GM23338 (cell line): ENCODE results near the gene TOLLIP. TPM values are rescaled to one million over a fixed set of nuclear protein-coding genes. Genes with fewer than 3 reads are reported as not detected.

Experiments
- ATAC-seq: fragments of 200-7000 bp; cut with Tn5 transposase; 3 replicates; pipeline ENCODE4 v1.9.1; 2020
- DNase-seq: peaks from one replicate; pipeline ENCODE4 v3.0.0-alpha.2; 2015; ENCODE audit warnings: low spot score
- H2AFZ ChIP-seq: fragments of 200-600 bp; sonication (generic); 2 replicates; pipeline ENCODE4 v1.8.0; 2016; ENCODE audit warnings: antibody characterized with exemption, mild to moderate bottlenecking, moderate library complexity
- H3F3A ChIP-seq: fragments of 200-600 bp; sonication (generic); replicated peaks from 2 replicates; pipeline ENCODE4 v1.8.0; 2017; ENCODE audit warnings: antibody characterized with exemption, mixed run types, low read depth
- H3K27ac ChIP-seq: fragments of 200-600 bp; sonication (generic); 2 replicates; pipeline ENCODE4 v1.6.1; 2016; ENCODE audit warnings: low read depth
- H3K27me3 ChIP-seq: fragments of 200-600 bp; sonication (generic); 2 replicates; pipeline ENCODE4 v1.8.0; 2016; ENCODE audit warnings: mild to moderate bottlenecking, mixed run types, moderate library complexity; ENCODE audit not compliant: insufficient read depth
- H3K36me3 ChIP-seq: fragments of 200-600 bp; sonication (generic); 2 replicates; pipeline ENCODE4 v1.8.0; 2016; ENCODE audit warnings: mild to moderate bottlenecking; ENCODE audit not compliant: insufficient read depth
- H3K4me1 ChIP-seq: fragments of 200-600 bp; sonication (generic); 2 replicates; pipeline ENCODE4 v1.8.0; 2016; ENCODE audit warnings: mild to moderate bottlenecking, moderate library complexity; ENCODE audit not compliant: insufficient read depth
- H3K4me2 ChIP-seq: fragments of 200-600 bp; sonication (generic); 2 replicates; pipeline ENCODE4 v1.7.1; 2017; ENCODE audit warnings: mixed run types
- H3K4me3 ChIP-seq: fragments of 200-600 bp; sonication (generic); 2 replicates; pipeline ENCODE4 v1.6.1; 2016; ENCODE audit warnings: mixed run types
- H3K79me2 ChIP-seq: fragments of 200-600 bp; sonication (generic); replicated peaks from 2 replicates; pipeline ENCODE4 v1.8.0; 2017; ENCODE audit warnings: mild to moderate bottlenecking; ENCODE audit not compliant: insufficient read depth
- H3K9me2 ChIP-seq: fragments of 200-600 bp; sonication (generic); 2 replicates; pipeline ENCODE4 v1.8.0; 2017; ENCODE audit not compliant: insufficient read depth
- H4K20me1 ChIP-seq: fragments of 200-600 bp; sonication (generic); replicated peaks from 2 replicates; pipeline ENCODE4 v1.8.0; 2017; ENCODE audit warnings: mild to moderate bottlenecking; ENCODE audit not compliant: insufficient read depth
- H3K27ac Mint-ChIP-seq: 2 replicates; pipeline ENCODE4 v1.8.0; 2020; ENCODE audit warnings: inconsistent platforms, mild to moderate bottlenecking, moderate library complexity, mixed read lengths
- H3K27me3 Mint-ChIP-seq: 3 replicates; pipeline ENCODE4 v1.8.0; 2022; ENCODE audit warnings: low read depth, mild to moderate bottlenecking, moderate library complexity, mixed read lengths, inconsistent platforms; ENCODE audit not compliant: insufficient read depth, poor library complexity
- H3K36me3 Mint-ChIP-seq: 3 replicates; pipeline ENCODE4 v1.8.0; 2021; ENCODE audit warnings: low read depth, mild to moderate bottlenecking, inconsistent platforms, moderate library complexity, mixed read lengths
- H3K4me1 Mint-ChIP-seq: 3 replicates; pipeline ENCODE4 v1.8.0; 2020; ENCODE audit warnings: mild to moderate bottlenecking, inconsistent platforms, mixed read lengths
- H3K4me3 Mint-ChIP-seq: 3 replicates; pipeline ENCODE4 v1.8.0; 2021; ENCODE audit warnings: moderate library complexity, mild to moderate bottlenecking, inconsistent platforms, mixed read lengths
- H3K9me3 Mint-ChIP-seq: 3 replicates; pipeline ENCODE4 v1.8.0; 2020; ENCODE audit warnings: moderate library complexity, mild to moderate bottlenecking, inconsistent platforms, mixed read lengths
- EZH2 ChIP-seq: fragments of 200-600 bp; sonication (generic); IDR thresholded peaks from one replicate; pipeline ENCODE4 v1.8.0; 2017; ENCODE audit warnings: antibody characterized with exemption, mild to moderate bottlenecking, low read depth; ENCODE audit not compliant: unreplicated experiment
- POLR2AphosphoS5 ChIP-seq: IDR thresholded peaks from 2 replicates; pipeline ENCODE4 v1.6.1; 2016; ENCODE audit warnings: antibody characterized with exemption, low read depth
- ZNF114 ChIP-seq: fragments of 250-450 bp; sonication (Bioruptor Pico); IDR thresholded peaks from 2 replicates; pipeline ENCODE4 v1.5.0; 2020; ENCODE audit warnings: mild to moderate bottlenecking, moderate library complexity
- ZNF331 ChIP-seq: fragments of 250-450 bp; sonication (Bioruptor Pico); IDR thresholded peaks from 2 replicates; pipeline ENCODE4 v1.5.0; 2020; ENCODE audit warnings: low read depth, mild to moderate bottlenecking, moderate library complexity
- polyA plus RNA-seq: library from polyadenylated mRNA; unstranded; fragments of >200 nt; fragmentation: Nextera tagmentation; extraction: Ambion mirVana; gene quantifications from 2 replicates; pipeline ENCODE4 v1.2.1, GENCODE V29; 2016
- total RNA-seq: library from RNA; depleted of rRNA; stranded (reverse); fragments of >200 nt; shearing (Covaris generic); gene quantifications from 2 replicates; pipeline ENCODE4 v1.2.3, GENCODE V29; 2014
- TF ChIP-seq, protein P1 (sequence below): IDR thresholded peaks from one replicate; pipeline ENCODE4 v1.6.1; 2018; ENCODE audit warnings: antibody characterized with exemption; ENCODE audit not compliant: unreplicated experiment
- TF ChIP-seq, protein P2 (sequence below), 2 experiments: fragments of 200-600 bp in 1 of 2; sonication (generic) in 1 of 2; conservative IDR thresholded peaks; 2 replicates each; pipeline versions ENCODE4 v1.5.1 to v1.6.1; 2016 to 2017; ENCODE audit warnings: antibody characterized with exemption in 2 of 2, low read depth in 2 of 2, mild to moderate bottlenecking in 2 of 2, moderate library complexity in 1 of 2

The TOLLIP gene
- total and polyA plus RNA-seq, 2 experiments from 2014 or later, result 13.5 to 18.0 TPM

DNA sequence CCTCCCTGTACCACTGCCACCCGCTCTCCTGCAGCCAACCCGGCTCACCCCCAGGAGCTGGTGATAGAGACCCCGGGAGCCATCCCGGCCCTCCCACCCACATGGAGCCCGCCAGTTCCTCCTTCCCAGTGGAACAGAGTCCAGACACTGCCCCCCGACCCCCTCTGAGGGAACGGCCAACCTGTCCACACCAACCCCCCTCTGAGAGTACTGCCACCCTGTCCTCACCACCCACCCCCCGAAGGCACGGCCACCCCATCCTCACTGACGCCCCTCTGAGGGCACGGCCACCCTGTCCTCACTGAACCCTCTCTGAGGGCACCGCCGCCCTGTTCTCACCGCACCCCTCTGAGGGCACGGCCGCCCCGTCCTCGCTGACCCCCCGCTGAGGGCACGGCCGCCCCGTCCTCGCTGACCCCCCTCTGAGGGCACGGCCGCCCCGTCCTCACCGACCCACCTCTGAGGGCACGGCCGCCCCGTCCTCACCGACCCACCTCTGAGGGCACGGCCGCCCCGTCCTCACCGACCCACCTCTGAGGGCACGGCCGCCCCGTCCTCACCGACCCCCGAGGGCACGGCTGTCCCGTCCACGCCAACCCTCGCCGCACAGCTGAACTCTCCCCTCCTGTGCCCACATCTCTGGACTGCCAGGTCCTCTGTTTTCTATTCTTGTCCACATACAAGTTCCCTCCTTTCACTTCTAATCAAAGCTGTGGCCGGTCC is 18.0 kb downstream of the TOLLIP start:
- H3K9me3 Mint-ChIP-seq, result peaks cover 10% of the 10 kb centered on the region; the same call in 2 of the 3 replicates
- H4K20me1 ChIP-seq, result no peaks in the 10 kb centered on the region
- 0 out of 2 replicates have a peak, but pooled peaks cover 3% of the 10 kb centered on the region for H3F3A ChIP-seq
- no peaks in the 10 kb centered on the region for H3K4me1 Mint-ChIP-seq
- H3K4me3 ChIP-seq, result no peak overlapping the region
- H3K4me3 Mint-ChIP-seq, result no peak overlapping the region
- H3K27me3 ChIP-seq, result no peaks in the 10 kb centered on the region
- DNase-seq (no peak), ATAC-seq (no peak)
- peaks cover 2% of the 10 kb centered on the region for H3K27me3 Mint-ChIP-seq
- H3K4me2 ChIP-seq, result no peak overlapping the region
- H3K27ac Mint-ChIP-seq, result no peak overlapping the region
- peaks cover 6% of the 10 kb centered on the region; the same call in 1 of the 2 replicates for H3K79me2 ChIP-seq
- no peak overlapping the region for H3K27ac ChIP-seq
- no peaks in the 10 kb centered on the region for H3K36me3 ChIP-seq
- TF ChIP-seq, protein P1, sequence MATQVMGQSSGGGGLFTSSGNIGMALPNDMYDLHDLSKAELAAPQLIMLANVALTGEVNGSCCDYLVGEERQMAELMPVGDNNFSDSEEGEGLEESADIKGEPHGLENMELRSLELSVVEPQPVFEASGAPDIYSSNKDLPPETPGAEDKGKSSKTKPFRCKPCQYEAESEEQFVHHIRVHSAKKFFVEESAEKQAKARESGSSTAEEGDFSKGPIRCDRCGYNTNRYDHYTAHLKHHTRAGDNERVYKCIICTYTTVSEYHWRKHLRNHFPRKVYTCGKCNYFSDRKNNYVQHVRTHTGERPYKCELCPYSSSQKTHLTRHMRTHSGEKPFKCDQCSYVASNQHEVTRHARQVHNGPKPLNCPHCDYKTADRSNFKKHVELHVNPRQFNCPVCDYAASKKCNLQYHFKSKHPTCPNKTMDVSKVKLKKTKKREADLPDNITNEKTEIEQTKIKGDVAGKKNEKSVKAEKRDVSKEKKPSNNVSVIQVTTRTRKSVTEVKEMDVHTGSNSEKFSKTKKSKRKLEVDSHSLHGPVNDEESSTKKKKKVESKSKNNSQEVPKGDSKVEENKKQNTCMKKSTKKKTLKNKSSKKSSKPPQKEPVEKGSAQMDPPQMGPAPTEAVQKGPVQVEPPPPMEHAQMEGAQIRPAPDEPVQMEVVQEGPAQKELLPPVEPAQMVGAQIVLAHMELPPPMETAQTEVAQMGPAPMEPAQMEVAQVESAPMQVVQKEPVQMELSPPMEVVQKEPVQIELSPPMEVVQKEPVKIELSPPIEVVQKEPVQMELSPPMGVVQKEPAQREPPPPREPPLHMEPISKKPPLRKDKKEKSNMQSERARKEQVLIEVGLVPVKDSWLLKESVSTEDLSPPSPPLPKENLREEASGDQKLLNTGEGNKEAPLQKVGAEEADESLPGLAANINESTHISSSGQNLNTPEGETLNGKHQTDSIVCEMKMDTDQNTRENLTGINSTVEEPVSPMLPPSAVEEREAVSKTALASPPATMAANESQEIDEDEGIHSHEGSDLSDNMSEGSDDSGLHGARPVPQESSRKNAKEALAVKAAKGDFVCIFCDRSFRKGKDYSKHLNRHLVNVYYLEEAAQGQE, result no peak
- TF ChIP-seq ZNF114, result no peak
- TF ChIP-seq, protein P2, sequence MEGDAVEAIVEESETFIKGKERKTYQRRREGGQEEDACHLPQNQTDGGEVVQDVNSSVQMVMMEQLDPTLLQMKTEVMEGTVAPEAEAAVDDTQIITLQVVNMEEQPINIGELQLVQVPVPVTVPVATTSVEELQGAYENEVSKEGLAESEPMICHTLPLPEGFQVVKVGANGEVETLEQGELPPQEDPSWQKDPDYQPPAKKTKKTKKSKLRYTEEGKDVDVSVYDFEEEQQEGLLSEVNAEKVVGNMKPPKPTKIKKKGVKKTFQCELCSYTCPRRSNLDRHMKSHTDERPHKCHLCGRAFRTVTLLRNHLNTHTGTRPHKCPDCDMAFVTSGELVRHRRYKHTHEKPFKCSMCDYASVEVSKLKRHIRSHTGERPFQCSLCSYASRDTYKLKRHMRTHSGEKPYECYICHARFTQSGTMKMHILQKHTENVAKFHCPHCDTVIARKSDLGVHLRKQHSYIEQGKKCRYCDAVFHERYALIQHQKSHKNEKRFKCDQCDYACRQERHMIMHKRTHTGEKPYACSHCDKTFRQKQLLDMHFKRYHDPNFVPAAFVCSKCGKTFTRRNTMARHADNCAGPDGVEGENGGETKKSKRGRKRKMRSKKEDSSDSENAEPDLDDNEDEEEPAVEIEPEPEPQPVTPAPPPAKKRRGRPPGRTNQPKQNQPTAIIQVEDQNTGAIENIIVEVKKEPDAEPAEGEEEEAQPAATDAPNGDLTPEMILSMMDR (conservative IDR thresholded peaks at IDR 0.05; ENCODE audit: low read depth in 2 of 2), result no peak
- no peak for TF ChIP-seq EZH2
- TF ChIP-seq POLR2AphosphoS5, result no peak
- no peaks in the 10 kb centered on the region for H3K4me1 ChIP-seq
- H3K9me2 ChIP-seq, result no peaks in the 10 kb centered on the region
- no peak overlapping the region for H2AFZ ChIP-seq
- peaks cover 48% of the 10 kb centered on the region for H3K36me3 Mint-ChIP-seq

DNA sequence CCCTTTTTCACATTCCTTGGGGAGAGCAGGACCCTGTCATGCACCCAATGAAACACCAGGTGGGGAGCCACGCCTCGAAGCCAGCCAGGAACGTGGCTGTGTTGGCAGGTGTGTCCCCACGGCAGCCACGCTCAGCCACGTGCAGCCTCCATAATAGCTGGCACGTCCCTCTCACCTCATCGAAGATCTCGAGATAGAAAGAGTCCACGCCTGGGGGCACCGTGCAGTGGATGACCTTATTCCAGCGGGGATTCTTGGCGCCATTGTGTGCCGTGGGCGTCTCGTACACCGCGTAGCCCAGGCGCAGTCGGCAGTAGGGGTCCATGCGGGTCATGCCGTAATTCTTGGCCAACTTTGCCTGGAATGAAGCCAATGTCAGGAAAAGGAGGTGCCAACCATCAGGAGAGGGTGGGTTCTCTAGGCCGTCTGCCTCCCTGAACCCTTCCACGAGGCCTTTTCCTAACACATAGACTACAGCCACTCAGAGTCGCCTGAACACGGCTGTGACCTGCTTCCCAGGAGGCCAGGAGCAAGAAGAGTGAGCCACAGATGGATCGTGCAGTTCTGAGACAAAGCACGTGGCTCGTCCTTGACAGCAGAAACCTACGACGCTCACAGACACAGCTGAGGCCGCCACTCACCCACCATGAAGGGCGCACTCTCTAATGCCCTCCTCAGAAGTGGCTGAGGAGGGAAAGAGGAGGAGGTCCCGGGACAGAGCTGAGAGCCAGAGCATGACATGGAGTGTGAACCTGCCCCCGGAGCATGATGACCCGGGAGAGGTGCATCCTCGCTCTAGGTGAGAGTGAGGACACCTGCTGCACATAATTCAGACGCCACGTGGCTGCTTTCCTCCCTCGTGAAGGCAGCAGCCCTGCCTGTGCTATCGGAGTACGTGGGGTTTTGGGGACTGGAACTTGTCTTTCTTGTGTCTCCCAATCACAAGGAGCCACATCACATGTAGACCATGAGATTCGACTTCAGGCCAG is 19.1 kb downstream of the TOLLIP start:
- peaks cover 4% of the 10 kb centered on the region; the same call in 1 of the 2 replicates for H3K79me2 ChIP-seq
- H2AFZ ChIP-seq, result no peak overlapping the region
- Mint-ChIP-seq H3K4me3 (no peak overlapping the region), H3K4me1 (no peaks in the 10 kb centered on the region), H3K27ac (no peak overlapping the region), H3K9me3 (peaks cover 10% of the 10 kb centered on the region; the same call in 2 of the 3 replicates), H3K27me3 (peaks cover 2% of the 10 kb centered on the region), H3K36me3 (peaks cover 58% of the 10 kb centered on the region)
- no peaks in the 10 kb centered on the region for H3K36me3 ChIP-seq
- H3K4me1 ChIP-seq, result no peaks in the 10 kb centered on the region
- no peaks in the 10 kb centered on the region for H3F3A ChIP-seq
- H3K9me2 ChIP-seq, result no peaks in the 10 kb centered on the region
- ATAC-seq (no peak), DNase-seq (no peak)
- no peak overlapping the region for H3K4me2 ChIP-seq
- no peaks in the 10 kb centered on the region for H3K27me3 ChIP-seq
- H3K4me3 ChIP-seq, result no peak overlapping the region
- H4K20me1 ChIP-seq, result no peaks in the 10 kb centered on the region
- H3K27ac ChIP-seq, result no peak overlapping the region
- TF ChIP-seq EZH2 (no peak), POLR2AphosphoS5 (no peak), ZNF331 (CRISPR knock-in tag) (no peak)
